ENCODE data around the gene H2BK1.

GRCh38 chr7:151212626-151213025 is 2.3 kb upstream of the H2BK1 start:
- TF ChIP-seq CTCF (IDR thresholded peaks at IDR 0.05; ENCODE audit: poor library complexity): no peak
- TF ChIP-seq EZH2 (IDR thresholded peaks at IDR 0.05; ENCODE audit: borderline replicate concordance): no peak
- TF ChIP-seq EZH2phosphoT487 (IDR thresholded peaks at IDR 0.05; ENCODE audit: low read depth, severe bottlenecking, unreplicated experiment): no peak

Measured in hepatocyte (in vitro differentiated cells).